GM12874 (cell line): ENCODE measurements around the gene ADCK2.

Source experiments
- TF ChIP-seq, protein P1 (sequence below): IDR thresholded peaks from 2 replicates; pipeline ENCODE4 v1.5.1; 2011; ENCODE audit warnings: low read depth, mild to moderate bottlenecking, control low read depth, low read length, moderate library complexity; ENCODE audit not compliant: insufficient read depth

The ADCK2 gene

DNA sequence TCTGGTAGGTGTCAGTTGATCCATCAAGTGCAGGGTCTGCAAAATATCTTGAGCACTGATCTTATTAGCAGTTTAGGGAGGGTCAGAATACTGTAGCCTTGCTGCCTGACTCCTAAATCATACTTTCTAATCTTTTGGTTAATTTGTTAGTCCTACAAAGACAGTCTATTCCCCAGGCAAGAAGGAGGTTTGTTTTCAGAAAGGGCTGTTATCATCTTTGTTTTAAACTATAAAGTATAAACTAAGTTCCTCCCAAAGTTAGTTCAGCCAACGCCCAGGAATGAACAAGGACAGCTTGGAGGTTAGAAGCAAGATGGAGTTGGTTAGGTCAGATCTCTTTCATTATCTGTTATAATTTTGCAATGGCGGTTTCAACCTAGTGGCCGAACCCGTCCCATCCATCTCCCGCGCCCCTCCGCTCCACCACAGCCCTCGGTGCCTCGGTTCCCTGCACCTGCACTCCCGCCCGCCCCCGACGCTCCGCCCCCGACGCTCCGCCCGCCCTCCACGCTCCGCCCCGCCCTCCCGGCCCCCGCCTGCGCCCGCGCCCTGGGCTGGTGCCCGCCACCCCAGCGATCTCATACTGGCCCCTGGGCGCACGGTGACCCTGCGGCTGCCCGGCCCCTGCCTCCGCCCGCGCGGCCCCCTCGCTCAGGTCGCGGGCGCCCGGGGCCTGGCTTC, at the start of gene ADCK2:
TSS of gene ADCK2 (plus strand) at position 564 of the 681 bp plus-strand sequence. CDS start 386 bp downstream, outside the sequence.
- TF ChIP-seq, protein P1, sequence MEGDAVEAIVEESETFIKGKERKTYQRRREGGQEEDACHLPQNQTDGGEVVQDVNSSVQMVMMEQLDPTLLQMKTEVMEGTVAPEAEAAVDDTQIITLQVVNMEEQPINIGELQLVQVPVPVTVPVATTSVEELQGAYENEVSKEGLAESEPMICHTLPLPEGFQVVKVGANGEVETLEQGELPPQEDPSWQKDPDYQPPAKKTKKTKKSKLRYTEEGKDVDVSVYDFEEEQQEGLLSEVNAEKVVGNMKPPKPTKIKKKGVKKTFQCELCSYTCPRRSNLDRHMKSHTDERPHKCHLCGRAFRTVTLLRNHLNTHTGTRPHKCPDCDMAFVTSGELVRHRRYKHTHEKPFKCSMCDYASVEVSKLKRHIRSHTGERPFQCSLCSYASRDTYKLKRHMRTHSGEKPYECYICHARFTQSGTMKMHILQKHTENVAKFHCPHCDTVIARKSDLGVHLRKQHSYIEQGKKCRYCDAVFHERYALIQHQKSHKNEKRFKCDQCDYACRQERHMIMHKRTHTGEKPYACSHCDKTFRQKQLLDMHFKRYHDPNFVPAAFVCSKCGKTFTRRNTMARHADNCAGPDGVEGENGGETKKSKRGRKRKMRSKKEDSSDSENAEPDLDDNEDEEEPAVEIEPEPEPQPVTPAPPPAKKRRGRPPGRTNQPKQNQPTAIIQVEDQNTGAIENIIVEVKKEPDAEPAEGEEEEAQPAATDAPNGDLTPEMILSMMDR, result no peak

DNA sequence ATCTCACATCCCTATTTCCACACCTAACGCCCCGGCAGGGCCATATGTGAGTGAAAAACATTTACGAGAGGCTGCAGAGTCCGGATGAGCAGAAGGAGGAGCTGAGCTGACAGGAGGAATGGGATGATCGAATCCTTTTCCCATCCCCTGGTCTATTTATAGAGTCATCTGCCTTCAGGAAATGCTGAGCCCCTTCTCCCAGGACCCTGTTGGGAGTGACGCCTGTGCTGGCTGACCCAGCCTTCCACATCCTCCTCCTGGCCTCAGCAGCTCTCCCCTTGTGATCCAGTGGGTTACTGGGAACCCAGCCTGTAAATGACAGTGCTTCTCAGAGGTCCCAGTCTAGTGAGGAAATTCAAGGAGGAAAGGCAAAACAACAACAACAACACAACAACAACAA, 48.8 kb upstream of the ADCK2 start:
- TF ChIP-seq, protein P1, result no peak

DNA sequence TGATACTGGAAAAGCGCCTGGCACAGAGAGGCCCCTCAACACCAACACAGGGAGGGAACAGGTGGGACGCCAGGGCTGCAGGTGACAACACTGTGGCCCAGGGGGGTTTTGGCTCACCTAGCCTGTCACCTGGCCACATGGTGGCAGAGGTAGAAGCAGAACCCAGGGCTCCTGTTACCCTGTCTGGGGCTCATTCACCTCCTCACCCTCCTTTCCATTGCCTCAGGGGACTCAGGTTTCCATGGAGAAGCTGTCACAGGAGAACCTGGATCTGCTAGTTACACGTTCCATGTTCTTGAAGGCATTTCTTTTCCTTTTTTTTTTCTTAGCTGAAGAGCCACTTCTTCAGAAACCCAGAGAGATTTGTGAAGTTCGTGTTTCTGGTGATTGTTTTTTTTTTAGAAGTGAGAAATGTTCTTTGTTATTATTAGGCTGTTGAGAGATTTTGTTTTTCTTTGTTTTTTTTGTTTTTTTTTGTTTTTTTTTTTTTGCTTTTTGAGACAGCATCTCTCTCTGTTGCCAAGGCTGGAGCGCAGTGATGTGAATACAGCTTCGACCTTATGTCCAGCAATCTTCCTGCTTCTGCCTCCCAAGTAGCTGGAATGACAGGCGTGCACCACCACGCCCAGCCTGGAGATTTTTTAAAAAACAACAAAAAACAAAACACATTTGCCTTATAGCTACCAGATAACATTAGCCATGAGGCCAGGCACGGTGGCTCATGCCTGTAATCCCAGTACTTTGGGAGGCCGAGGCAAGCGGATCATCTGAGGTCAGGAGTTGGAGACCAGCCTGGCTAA, 48.2 kb upstream of the ADCK2 start:
- TF ChIP-seq, protein P1, result no peak

DNA sequence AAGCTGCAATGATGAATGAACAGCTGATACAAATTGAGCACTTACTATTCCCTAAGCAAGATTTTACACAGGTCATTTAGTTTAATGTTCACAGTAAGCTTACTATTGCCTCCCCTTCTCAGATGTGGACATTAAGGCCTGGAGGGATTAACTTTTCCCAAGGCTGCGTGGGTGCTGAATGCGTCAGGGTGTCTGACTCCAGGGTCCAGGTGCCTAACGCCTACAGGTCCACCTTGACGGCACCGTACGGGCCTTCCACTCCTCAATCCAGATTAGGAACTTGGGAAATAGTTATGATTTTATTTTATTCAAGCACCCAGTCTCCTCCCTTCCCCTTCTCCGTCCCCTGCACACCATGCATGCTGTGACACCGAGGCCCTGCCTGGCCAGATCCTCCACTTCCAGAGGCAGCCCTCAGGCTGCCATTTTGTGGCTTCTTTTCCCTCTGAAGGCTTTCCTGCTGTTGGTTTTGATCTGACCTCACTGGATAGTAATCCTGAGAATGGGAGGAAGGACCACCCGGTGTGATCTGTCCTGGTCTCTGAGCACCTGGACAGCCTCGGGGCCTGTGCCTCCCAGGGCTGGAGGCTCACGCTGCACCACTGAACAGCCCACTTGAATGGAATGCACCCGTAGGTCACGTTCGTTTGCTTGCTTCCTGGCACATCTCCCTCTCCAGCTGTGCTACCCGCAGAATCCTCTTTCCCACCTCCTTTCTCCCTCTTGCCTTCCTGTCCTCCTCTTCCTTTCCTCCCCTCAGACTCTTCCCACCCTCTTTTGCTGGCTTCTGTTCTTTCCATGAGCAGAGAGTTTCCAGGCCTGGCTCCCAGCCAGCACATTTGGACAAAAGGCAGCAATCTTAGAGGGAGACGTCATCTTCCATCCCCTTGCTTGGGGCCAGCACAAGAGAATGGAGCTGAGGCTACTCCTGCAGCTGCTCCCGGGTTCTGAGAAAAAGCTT, 46.6 kb upstream of the ADCK2 start:
- TF ChIP-seq, protein P1, result no peak

- TF ChIP-seq, protein P1, result no peak
Measured at GRCh38 chr7:140631021-140631420, 41.7 kb upstream of the ADCK2 start.

DNA sequence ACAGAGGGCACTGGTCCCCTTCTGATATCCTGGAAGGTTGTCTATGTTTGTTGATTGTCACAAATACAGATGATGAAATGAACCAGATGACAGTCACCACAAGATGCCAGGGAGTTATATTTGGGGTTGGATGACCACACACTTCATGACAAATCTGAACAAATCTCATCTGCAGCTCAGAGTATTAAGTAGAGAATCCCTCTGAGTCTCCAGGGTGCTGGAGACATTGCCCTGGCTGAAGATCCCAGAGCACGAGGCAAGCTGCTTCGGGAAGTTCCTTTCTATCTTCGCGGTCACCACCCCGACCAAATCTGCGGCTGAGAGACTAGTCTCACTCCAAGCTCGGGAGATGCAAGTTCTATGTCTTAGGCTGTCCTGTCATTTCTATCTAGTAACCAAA, 41.1 kb upstream of the ADCK2 start:
- TF ChIP-seq, protein P1, result no peak

DNA sequence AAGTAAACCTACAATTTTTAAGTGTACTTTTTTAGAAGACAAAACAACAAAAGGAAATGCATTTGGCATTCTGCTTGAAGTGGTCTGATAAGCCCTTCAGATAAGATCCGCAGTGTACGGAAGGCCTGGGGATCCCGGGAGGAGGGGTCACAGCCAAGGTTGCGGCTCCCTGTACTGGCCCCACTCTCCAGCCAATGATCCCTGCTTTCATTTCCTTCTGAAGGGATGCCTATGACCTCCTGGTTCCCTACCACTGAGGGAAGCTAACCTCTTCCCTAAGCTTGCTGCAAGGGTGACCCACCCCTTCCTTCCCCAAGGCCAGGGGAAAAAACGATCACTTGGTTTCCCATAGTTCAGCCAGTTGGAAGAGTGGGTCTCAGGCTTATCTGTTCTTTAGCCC, 37.4 kb upstream of the ADCK2 start:
- TF ChIP-seq, protein P1, result no peak
